Measurements from ENCODE around the gene MYO1D.
"Not testable (repeated sequence)": the region's sequence is repeated elsewhere in the genome, so short reads cannot be mapped to it uniquely, and the experiment has no call there.

MYO1D gene

GRCh38 chr17:32658470-32659418 is 218.2 kb downstream of the MYO1D start:
- DNase-seq = no peak

DNA sequence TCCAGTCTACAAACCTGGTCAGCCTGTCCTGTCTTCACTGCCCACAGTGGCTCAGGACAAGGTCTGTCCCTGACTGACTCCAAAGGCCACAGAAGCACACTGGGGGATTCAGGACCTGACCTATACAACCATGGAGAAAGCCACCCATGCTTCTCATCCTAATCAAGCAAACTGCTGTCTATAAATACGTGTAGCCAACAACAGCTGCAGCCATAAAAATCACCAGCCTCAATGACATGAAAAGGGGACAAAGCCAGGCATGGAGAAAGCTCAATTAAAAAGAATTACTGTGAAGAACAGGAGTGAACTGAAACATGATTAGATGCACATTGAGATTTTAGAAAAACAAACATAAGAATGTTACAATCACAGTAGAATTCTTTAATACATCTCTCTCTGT is 220.0 kb downstream of the MYO1D start:
- DNase-seq = no peak

DNA sequence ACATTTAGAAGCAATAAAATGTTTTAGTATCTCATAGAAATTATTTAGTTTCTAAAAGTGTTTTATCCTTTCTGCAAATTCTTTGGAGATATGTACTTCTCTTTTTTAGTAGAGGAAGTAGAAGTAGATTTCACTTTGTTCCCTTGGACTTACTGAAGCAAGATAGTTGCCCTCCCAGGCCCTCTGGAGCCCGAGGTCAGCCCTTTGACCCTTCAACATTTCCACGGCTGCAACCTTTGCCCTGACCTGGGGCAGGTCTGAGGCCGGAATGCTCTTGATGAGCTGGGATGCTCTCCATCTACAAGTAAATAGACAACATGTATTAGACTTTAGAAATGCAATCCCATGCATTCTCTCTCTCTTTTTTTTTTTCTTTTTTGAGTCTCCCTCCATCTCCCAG is 222.6 kb downstream of the MYO1D start:
- no peak for DNase-seq

- DNase-seq = no peak
Measured at GRCh38 chr17:32651084-32651483, 225.8 kb downstream of the MYO1D start.

DNA sequence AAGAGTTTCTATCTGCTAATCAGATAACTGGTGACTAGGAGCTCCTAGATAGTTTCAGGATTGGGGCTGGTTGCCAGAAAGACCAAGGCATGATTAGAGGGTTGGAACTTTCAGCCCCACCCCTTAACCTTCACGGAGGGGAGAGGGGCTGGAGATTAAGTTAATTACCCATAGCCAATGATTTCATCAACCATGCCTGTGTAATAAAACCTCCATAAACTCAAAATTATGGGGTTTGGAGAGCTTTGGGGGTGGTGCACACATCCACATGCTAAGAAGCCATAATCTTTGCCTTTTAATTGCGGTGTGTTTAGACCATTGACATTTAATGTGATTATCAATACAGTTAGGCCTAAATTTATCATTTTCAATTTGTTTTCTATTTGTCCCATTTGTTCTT is 228.5 kb downstream of the MYO1D start:
- DNase-seq = no peak

GRCh38 chr17:32646941-32647340 is 230.0 kb downstream of the MYO1D start:
- no peak for DNase-seq

GRCh38 chr17:32641514-32641913 is 235.4 kb downstream of the MYO1D start:
- DNase-seq = not testable (repeated sequence)

GRCh38 chr17:32636598-32637218 is 240.2 kb downstream of the MYO1D start:
- DNase-seq = no peak

GRCh38 chr17:32634167-32634566 is 242.8 kb downstream of the MYO1D start:
- no peak for DNase-seq

GRCh38 chr17:32631341-32632096 is 245.4 kb downstream of the MYO1D start:
- no peak for DNase-seq

- DNase-seq = no peak
Measured at GRCh38 chr17:32629563-32630190, 247.2 kb downstream of the MYO1D start.

- no peak for DNase-seq
Measured at GRCh38 chr17:32628271-32629044, 248.5 kb downstream of the MYO1D start.

DNA sequence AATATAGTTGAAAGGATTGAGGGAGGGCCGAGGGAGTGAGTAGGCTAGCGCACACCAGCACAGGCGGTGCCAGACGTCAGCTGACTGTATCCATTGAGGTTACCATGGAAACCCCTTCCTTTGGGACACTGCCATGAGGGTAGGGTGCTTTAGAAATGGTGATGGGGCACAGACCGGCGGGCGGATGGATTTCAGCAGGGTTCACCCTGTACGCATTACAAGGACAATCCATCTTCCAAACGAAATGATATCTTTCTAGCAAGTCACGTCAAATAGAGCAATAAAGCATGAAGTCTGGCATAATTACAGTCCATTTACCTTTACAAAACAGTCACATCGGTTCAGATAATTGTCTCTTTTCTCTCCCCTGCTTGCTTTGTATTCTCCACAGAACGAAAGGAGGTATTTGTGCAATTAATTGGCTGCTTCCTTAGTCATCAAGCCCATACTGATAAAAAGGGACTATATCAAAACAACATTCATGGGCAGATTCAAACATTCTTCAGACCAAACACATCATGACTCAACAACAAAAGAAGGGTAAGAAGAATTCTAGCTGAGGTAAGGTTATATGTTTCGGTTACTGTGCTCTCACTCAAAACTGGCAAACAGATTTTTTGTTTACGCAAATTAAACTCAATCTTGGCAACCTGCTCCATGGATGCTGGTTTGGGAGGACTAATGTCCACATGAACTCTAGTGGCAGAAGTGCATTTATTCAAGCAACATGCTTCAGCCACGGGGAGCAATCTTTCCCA is 249.5 kb downstream of the MYO1D start:
- DNase-seq = no peak

DNA sequence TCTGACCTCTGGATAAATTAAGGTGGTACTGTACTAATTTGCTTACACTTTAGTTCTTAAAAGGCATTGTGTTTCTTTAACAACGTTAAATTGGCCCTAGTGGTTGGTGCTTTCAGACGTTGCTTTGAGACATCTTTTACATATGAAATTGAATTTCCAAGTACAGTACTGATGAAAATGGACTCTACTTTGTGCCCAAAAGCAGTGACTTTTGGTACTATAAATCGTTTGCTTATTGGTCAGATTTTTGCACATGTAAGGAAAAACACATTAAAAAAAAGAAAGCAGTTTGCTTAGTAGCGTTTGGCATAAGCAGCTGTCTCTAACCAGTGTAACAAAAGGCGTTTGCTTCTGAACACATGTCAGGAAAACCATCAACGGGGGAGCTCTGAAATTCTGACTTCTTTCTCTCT is 250.5 kb downstream of the MYO1D start:
- DNase-seq = no peak

- no peak for DNase-seq
Measured at GRCh38 chr17:32625971-32626370, 251.0 kb downstream of the MYO1D start.

- DNase-seq = no peak
Measured at GRCh38 chr17:32623196-32623595, 253.7 kb downstream of the MYO1D start.

GRCh38 chr17:32622540-32622939 is 254.4 kb downstream of the MYO1D start:
- DNase-seq = no peak

GRCh38 chr17:32621612-32622312 is 255.2 kb downstream of the MYO1D start:
- no peak for DNase-seq

DNA sequence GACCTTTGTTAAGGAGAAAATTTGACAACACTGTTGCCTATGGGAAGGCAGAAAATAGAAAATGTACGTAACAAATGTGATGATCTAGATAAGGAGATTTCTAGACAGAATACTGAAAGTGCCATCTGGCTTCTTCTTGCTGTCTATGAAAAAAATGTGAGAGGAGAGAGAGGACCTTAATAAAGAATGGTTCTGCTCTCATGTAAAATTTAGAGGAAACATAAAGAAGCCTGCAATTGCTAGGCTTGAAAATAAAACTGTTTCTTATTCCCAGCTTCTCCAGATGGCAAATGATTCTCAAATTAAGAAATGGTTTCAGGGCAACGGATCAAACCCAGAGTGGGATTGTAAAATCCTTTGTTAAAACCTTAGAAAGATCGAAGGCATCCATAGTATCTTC is 261.6 kb downstream of the MYO1D start:
- DNase-seq = no peak

GRCh38 chr17:32610943-32611342 is 266.0 kb downstream of the MYO1D start:
- DNase-seq = no peak
